Measurements from ENCODE around the gene POLR3A. TPM values are rescaled to one million over a fixed set of nuclear protein-coding genes. Genes with fewer than 3 reads are reported as not detected.

Gene POLR3A
- total RNA-seq, 1 experiment from 2014 or later = 38.0 TPM

DNA sequence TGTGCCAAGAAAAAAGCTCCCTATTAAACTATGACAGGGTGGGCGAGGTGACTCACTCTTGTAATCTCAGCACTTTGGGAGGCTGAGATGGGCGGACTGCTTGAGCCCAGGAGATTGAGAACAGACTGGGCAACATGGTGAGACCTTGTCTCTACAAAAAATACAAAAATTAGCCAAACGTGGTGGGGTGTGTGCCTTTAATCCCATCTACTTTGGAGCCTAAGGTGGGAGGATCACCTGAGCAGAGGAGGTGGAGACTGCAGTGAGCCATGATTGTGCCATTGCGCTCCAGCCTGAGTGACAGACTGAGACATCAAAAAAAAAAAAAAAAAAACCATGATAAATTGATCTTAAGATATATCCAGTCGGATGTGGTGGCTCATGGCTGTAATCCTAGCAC is 11.5 kb downstream of the POLR3A start:
- H3K4me3 Mint-ChIP-seq = no peak overlapping the region
- no peak overlapping the region for H2BK15ac ChIP-seq (ENCODE audit: low read depth, low read length)
- H2BK12ac ChIP-seq (ENCODE audit: insufficient read length, low read depth, low read length) = no peak overlapping the region
- no peak overlapping the region for H3K56ac ChIP-seq (ENCODE audit: insufficient read length, low read depth, low read length)
- H3K27me3 Mint-ChIP-seq (ENCODE audit: low read depth) = no peaks in the 10 kb centered on the region
- no peaks in the 10 kb centered on the region for H3K79me2 ChIP-seq (ENCODE audit: insufficient read depth, low read length)
- no peaks in the 10 kb centered on the region for H3K79me1 ChIP-seq (ENCODE audit: insufficient read depth, low read depth, low read length, poor library complexity, severe bottlenecking)
- H3K4me1 ChIP-seq (ENCODE audit: insufficient read depth, low read length) = no peaks in the 10 kb centered on the region
- no peak for DNase-seq
- no peak overlapping the region for H2AFZ ChIP-seq (ENCODE audit: low read length)
- H2BK5ac ChIP-seq (ENCODE audit: insufficient read length, low read length) = no peak overlapping the region
- no peaks in the 10 kb centered on the region for H3K27me3 ChIP-seq (ENCODE audit: insufficient read depth, low read length)
- H3K36me3 Mint-ChIP-seq (ENCODE audit: insufficient read depth in 1 of 3, low read depth in 3 of 3) = peaks cover 39 to 91% (median 65%) of the 10 kb centered on the region in 3 experiments; a peak in 6 of 7 replicates
- H3T11ph ChIP-seq (ENCODE audit: low read length) = no peak overlapping the region
- H3K14ac ChIP-seq (ENCODE audit: insufficient read depth, low read length) = no peak overlapping the region
- no peaks in the 10 kb centered on the region for H3K23me2 ChIP-seq (ENCODE audit: insufficient read length, low read depth, low read length, poor library complexity, severe bottlenecking)
- H2BK120ac ChIP-seq (ENCODE audit: low read depth, low read length, poor library complexity, severe bottlenecking) = no peak overlapping the region
- no peak overlapping the region for H3K23ac ChIP-seq (ENCODE audit: insufficient read length, low read depth, low read length)
- H4K8ac ChIP-seq (replicated peaks; ENCODE audit: insufficient read length, low read depth, low read length) = no peak overlapping the region
- no CpG with 5 or more reads among the region's 5 CpGs for WGBS (ENCODE audit: extremely low coverage, insufficient read length, low lambda C conversion rate)
- H4K20me1 ChIP-seq (ENCODE audit: control insufficient read depth, insufficient read depth, insufficient read length) = no peaks in the 10 kb centered on the region
- H3K4ac ChIP-seq (ENCODE audit: low read depth, low read length) = no peak overlapping the region
- no peak overlapping the region for H3K18ac ChIP-seq (ENCODE audit: insufficient read length, low read depth, low read length)
- H3K4me1 Mint-ChIP-seq = no peaks in the 10 kb centered on the region
- no peak overlapping the region for H4K91ac ChIP-seq (ENCODE audit: insufficient read length, low read depth, low read length)
- H3K9ac ChIP-seq (ENCODE audit: extremely low read depth, insufficient read length, low read length) = no peak overlapping the region
- H3K27ac Mint-ChIP-seq = no peak overlapping the region
- no peak overlapping the region for H2AK5ac ChIP-seq (ENCODE audit: insufficient read length, low read length)
- H2BK20ac ChIP-seq (ENCODE audit: low read depth, low read length, poor library complexity, severe bottlenecking) = no peak overlapping the region
- no peak overlapping the region for H3K27ac ChIP-seq (ENCODE audit: insufficient read length, low read depth, low read length)
- H3K9me3 Mint-ChIP-seq = no peaks in the 10 kb centered on the region
- no peaks in the 10 kb centered on the region for H3K9me3 ChIP-seq (ENCODE audit: control insufficient read depth, low read depth, low read length)
- H3K4me2 ChIP-seq (ENCODE audit: insufficient read depth, insufficient read length, low read length) = no peak overlapping the region
- TF ChIP-seq, protein P1, sequence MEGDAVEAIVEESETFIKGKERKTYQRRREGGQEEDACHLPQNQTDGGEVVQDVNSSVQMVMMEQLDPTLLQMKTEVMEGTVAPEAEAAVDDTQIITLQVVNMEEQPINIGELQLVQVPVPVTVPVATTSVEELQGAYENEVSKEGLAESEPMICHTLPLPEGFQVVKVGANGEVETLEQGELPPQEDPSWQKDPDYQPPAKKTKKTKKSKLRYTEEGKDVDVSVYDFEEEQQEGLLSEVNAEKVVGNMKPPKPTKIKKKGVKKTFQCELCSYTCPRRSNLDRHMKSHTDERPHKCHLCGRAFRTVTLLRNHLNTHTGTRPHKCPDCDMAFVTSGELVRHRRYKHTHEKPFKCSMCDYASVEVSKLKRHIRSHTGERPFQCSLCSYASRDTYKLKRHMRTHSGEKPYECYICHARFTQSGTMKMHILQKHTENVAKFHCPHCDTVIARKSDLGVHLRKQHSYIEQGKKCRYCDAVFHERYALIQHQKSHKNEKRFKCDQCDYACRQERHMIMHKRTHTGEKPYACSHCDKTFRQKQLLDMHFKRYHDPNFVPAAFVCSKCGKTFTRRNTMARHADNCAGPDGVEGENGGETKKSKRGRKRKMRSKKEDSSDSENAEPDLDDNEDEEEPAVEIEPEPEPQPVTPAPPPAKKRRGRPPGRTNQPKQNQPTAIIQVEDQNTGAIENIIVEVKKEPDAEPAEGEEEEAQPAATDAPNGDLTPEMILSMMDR (conservative IDR thresholded peaks at IDR 0.05) = no peak
- H4K5ac ChIP-seq (ENCODE audit: insufficient read length, low read depth, low read length) = no peak overlapping the region
